GM19238 (cell line): ENCODE results near the gene PHF1.
"Not testable (repeated sequence)": the region's sequence is repeated elsewhere in the genome, so short reads cannot be mapped to it uniquely, and the experiment has no call there.

ENCODE experiments used
- DNase-seq: peaks from one replicate; pipeline ENCODE4 v3.0.0; 2011; ENCODE audit warnings: low spot score; ENCODE audit not compliant: insufficient read length

The PHF1 gene

GRCh38 chr6:33410711-33411631, at the start of gene PHF1:
Gene PHF1, plus strand, starts transcription at chr6:33411014. Its CDS starts 1,250 bp downstream, at chr6:33412264.
- peak; percentile 71 for DNase-seq

GRCh38 chr6:33363486-33363885, 47.3 kb upstream of the PHF1 start:
- DNase-seq = not testable (repeated sequence)

- DNase-seq = not testable (repeated sequence)
Measured at GRCh38 chr6:33364475-33365205, 46.2 kb upstream of the PHF1 start.

GRCh38 chr6:33365206-33365971, 45.4 kb upstream of the PHF1 start:
- DNase-seq = not testable (repeated sequence)

GRCh38 chr6:33367009-33367714, 43.7 kb upstream of the PHF1 start:
- no peak for DNase-seq

GRCh38 chr6:33367715-33368025, 43.1 kb upstream of the PHF1 start:
- not testable (repeated sequence) for DNase-seq

GRCh38 chr6:33371901-33372300, 38.9 kb upstream of the PHF1 start:
- DNase-seq = not testable (repeated sequence)

- no peak for DNase-seq
Measured at GRCh38 chr6:33372526-33373123, 38.2 kb upstream of the PHF1 start.

- no peak for DNase-seq
Measured at GRCh38 chr6:33373960-33374910, 36.6 kb upstream of the PHF1 start.

- no peak for DNase-seq
Measured at GRCh38 chr6:33375143-33375671, 35.6 kb upstream of the PHF1 start.

GRCh38 chr6:33377171-33377570, 33.6 kb upstream of the PHF1 start:
- DNase-seq = no peak

- DNase-seq = not testable (repeated sequence)
Measured at GRCh38 chr6:33379184-33379583, 31.6 kb upstream of the PHF1 start.

- no peak for DNase-seq
Measured at GRCh38 chr6:33380272-33380981, 30.4 kb upstream of the PHF1 start.

- DNase-seq = no peak
Measured at GRCh38 chr6:33383427-33384185, 27.2 kb upstream of the PHF1 start.

- no peak for DNase-seq
Measured at GRCh38 chr6:33384581-33385020, 26.2 kb upstream of the PHF1 start.

- no peak for DNase-seq
Measured at GRCh38 chr6:33390173-33390572, 20.6 kb upstream of the PHF1 start.

GRCh38 chr6:33390767-33391277, 20.0 kb upstream of the PHF1 start:
- DNase-seq = no peak
